ENCODE data around the gene CLTA.
A peak's percentile ranks its signal among the peaks of the same experiment; 100 is the strongest.
"Not testable (repeated sequence)": the region's sequence is repeated elsewhere in the genome, so short reads cannot be mapped to it uniquely, and the experiment has no call there.

CLTA gene

GRCh38 chr9:36191290-36191645 lies 547 bp downstream of the CLTA start:
- peak; percentile 62 for DNase-seq (ENCODE audit: low spot score)

GRCh38 chr9:36191686-36192085 lies 965 bp downstream of the CLTA start:
- DNase-seq (ENCODE audit: low spot score), result peak; percentile 18

- DNase-seq (ENCODE audit: low spot score), result peak; percentile 21
Measured at GRCh38 chr9:36192196-36192595, 1.5 kb downstream of the CLTA start.

- no peak for DNase-seq (ENCODE audit: low spot score)
Measured at GRCh38 chr9:36193023-36193422, 2.3 kb downstream of the CLTA start.

DNA sequence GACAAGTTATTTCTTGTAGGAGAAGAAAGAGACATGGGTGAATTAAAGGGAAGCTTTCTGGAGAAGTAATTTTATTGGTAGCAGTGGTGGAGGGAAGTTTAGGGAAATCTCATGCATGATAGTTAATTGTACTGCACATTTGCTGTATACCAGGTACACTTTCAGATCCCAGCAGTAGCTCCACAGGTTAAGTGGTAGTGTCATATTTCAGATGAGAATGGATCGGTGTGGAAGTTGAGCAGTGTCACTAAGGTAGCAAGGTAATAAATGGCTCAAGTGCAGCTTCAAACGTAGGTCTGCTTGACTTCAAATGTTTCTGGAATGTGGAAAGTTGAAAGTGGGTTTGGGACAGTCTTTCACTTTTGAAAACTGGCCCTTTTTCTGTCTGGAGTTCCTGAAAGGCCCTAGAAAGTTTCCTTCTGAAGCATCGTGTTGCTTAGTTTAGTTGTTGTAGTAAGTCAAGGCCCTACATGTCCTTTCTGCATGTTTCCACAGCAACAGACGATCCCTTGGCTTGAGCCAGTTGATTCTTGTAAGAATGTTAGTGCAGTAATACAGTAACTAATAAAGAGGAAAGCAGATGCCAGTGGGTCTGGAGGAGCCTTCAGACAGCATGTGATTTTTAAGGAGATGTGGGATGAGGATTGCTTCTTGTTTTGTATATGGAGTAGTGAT lies 3.7 kb downstream of the CLTA start:
- no peak for DNase-seq (ENCODE audit: low spot score)

- no peak for DNase-seq (ENCODE audit: low spot score)
Measured at GRCh38 chr9:36204906-36205547, 14.3 kb downstream of the CLTA start.

DNA sequence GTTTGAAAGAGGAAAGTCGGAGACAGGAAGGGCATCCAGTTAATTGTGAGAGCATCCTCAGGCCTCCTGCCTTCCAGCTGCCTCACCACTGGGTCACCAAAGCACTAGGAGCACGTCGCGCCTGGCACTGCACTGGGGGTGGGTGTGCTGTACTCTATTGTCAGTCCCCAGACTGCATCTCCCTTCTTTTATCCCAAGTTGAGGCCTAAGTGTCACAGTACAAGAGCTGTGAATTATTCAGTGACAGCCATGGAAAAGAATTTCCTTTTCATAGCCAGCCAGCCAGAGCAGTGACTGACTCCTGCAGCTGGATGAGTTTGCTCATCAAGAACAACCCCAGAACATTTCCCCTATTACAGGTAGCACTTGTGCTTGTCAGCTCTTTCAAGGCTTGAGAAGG lies 16.3 kb downstream of the CLTA start:
- no peak for DNase-seq (ENCODE audit: low spot score)

- no peak for DNase-seq (ENCODE audit: low spot score)
Measured at GRCh38 chr9:36207546-36208012, 16.9 kb downstream of the CLTA start.

DNA sequence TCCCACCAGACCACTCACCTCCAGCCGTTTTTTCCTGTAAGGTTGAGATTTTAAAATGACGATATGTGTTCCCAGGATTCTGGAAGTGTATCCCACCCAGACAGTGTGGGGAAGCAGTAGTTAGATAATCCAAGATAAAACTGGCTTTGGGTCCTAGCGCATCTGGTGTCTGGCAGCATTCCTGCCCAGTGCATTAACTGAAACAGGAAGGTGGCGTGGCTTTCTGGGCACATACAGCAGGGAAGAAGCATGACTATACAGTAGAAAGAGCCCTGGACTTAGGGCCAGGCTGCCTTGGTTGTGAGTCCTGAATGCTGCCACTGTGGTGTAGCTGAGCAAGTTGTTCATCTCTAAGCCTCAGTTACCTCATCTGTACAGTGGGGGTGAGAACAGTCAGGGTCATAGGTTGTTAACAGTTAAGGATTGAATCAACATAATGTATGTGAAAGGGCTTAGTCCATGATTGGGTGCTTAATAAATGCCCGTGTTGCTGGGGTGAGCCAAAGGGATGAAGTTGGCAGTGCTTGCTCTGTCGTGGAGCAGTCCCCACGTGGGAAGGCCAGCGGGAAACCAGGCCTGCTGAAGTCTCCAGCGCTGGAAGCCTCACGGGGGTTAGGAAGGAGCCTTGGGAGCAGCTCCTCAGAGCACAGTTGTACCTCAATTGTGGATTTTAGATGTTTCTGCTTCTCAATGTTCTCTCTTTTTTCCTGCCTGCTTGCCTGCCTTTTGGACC lies 18.0 kb downstream of the CLTA start:
- DNase-seq (ENCODE audit: low spot score), result no peak

- DNase-seq (ENCODE audit: low spot score), result no peak
Measured at GRCh38 chr9:36210722-36211121, 20.0 kb downstream of the CLTA start.

DNA sequence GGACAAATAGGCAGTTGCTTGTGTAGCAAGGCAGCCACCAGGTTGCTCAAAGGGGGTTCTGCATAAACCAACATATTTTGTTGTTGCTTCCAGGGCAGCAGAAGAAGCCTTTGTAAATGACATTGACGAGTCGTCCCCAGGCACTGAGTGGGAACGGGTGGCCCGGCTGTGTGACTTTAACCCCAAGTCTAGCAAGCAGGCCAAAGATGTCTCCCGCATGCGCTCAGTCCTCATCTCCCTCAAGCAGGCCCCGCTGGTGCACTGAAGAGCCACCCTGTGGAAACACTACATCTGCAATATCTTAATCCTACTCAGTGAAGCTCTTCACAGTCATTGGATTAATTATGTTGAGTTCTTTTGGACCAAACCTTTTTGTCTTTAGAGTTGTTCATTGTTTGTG lies 20.8 kb downstream of the CLTA start:
- no peak for DNase-seq (ENCODE audit: low spot score)

DNA sequence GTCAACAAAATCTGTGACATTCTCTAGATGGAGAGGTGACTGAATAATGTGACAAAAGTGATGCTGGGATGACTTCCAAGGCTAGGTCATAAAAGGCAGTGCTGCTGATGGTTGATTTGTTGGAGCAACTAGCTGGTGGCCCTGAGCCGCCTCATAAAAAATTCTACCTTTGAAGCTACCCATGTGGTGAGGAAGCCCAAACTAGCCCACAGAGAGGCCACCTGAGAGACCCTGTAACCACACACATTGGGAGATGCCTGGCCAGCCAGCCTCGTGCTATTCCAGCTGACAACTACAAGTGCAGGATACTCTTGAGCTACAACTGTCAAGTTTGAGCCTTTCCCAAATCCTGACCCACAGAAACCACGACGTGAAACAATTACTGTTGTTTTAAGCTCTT lies 22.7 kb downstream of the CLTA start:
- DNase-seq (ENCODE audit: low spot score), result no peak

DNA sequence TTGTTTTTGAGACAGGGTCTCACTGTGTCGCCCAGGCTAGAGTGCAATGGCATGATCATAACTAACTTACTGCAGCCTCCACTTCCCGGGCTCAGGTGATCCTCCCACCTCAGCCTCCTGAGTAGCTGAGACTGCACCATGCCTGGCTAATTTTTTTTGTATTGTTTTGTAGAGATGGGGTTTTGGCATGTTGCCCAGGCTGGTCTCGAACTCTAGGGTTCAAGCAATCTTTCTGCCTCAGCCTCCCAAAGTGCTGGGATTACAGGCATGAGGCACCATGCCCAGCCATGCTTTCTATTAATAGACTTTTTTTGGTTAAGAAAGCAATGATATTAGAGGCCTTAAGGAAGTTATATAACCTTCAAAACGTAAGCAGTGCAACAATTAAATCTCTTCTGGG lies 23.3 kb downstream of the CLTA start:
- DNase-seq (ENCODE audit: low spot score), result no peak

- no peak for DNase-seq (ENCODE audit: low spot score)
Measured at GRCh38 chr9:36214571-36214970, 23.9 kb downstream of the CLTA start.

GRCh38 chr9:36217256-36217968 lies 26.7 kb downstream of the CLTA start:
- DNase-seq (ENCODE audit: low spot score), result no peak

GRCh38 chr9:36218011-36218410 lies 27.3 kb downstream of the CLTA start:
- no peak for DNase-seq (ENCODE audit: low spot score)

DNA sequence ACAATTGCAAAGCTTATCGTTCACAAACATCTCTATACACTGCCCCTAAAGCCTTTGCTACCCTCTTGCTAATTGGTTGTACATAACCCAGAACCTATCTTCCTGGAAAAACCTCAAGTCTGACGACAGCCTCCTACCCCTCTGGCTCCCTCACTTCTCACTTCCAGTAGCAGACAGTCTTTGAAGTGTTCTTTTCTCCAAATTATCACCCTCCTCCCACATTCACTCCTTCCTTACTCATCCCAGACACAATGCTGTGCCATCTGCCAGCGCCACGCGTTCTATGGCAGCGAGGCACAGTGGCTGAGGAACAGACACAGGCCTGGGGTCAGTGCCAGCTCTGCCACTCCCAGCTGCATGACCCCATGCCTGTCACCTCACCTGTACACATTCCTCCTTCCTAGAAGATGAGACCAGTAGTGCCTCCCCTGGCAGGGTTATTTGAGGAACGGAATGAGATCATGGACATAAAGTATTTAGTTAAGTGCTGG lies 27.7 kb downstream of the CLTA start:
- DNase-seq (ENCODE audit: low spot score), result no peak

- no peak for DNase-seq (ENCODE audit: low spot score)
Measured at GRCh38 chr9:36221667-36222066, 30.9 kb downstream of the CLTA start.

GRCh38 chr9:36222449-36222848 lies 31.7 kb downstream of the CLTA start:
- no peak for DNase-seq (ENCODE audit: low spot score)

DNA sequence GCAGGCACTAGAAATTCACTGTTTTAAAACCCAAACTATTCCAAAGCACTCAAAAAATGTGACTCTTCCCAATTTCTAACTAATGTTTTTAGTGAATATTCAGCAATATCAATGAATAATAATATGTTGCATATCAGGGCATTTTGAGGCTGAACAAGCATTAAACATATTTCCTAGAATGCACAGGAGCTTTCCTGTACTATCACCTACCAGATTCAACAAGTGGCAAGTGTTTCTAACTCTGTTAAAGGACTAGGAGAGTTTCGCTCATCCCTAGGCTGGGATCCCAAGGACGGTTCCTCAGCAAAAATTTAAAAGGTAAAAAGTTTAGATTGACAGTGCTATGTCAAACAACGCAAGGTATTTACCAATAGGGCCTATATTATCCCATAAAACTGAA lies 46.5 kb downstream of the CLTA start:
- DNase-seq (ENCODE audit: low spot score), result no peak

DNA sequence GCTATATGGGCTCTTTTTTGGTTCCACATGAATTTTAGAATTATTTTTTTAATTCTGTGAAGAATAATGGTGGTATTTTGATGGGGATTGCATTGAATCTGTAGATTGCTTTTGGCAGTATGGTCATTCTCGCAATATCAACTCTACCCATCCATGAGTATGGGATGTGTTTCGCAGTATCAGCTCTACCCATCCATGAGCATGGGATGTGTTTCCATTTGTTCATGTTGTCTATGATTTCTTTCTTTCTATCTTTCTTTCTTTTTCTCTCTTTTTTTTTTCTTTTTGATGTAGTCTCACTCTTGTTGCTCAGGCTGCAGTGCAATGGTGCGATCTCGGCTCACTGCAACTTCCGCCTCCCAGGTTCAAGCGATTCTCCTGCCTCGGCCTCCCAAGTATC lies 48.5 kb downstream of the CLTA start:
- DNase-seq (ENCODE audit: low spot score), result not testable (repeated sequence)

GRCh38 chr9:36239675-36240074 lies 49.0 kb downstream of the CLTA start:
- not testable (repeated sequence) for DNase-seq (ENCODE audit: low spot score)

DNA sequence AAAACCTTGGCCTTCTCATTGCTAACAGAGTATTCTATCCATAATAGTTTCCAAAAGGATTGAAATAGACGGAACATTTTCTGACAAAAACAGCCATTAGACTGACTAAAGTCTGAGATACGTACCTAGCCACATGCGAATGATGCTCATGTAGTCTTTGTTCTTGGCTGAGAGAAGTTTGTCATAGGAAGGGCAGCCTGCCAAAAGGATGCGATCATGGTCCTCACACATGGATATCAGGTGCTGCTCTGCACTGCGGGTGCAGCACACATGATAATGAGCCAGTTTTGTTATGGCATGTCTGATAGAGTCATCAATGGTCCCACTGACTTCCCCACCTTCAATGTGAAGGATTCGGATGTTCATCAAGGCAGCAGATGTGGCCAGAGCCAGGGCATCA lies 55.2 kb downstream of the CLTA start:
- no peak for DNase-seq (ENCODE audit: low spot score)

Data from NAMALWA (cell line).